ENCODE results near the gene GRK5.

GRK5 gene

GRCh38 chr10:119470920-119471702, 263.7 kb downstream of the GRK5 start:
- Histone ChIP-seq H3K9ac (no peak overlapping the region), H3K27me3 (ENCODE audit: control insufficient read depth, insufficient read depth, low read length) (no peaks in the 10 kb centered on the region), H3K4me2 (ENCODE audit: low read length) (no peak overlapping the region), H3K4me1 (no peaks in the 10 kb centered on the region), H2AFZ (no peak overlapping the region), H3K9me3 (ENCODE audit: control insufficient read depth, low read length) (no peaks in the 10 kb centered on the region), H3K27ac (no peak overlapping the region), H3K79me2 (no peaks in the 10 kb centered on the region), H3K4me3 (ENCODE audit: low read depth, low read length) (no peak overlapping the region), H3K36me3 (ENCODE audit: control insufficient read depth, insufficient read depth, low read length) (no peaks in the 10 kb centered on the region)
- no peak for TF ChIP-seq CTCF (IDR thresholded peaks at IDR 0.05)

- no peak overlapping the region for H3K27ac ChIP-seq
- H3K9ac ChIP-seq = no peak overlapping the region
- H3K4me1 ChIP-seq = no peaks in the 10 kb centered on the region
- no peak overlapping the region for H2AFZ ChIP-seq
- H3K27me3 ChIP-seq (ENCODE audit: control insufficient read depth, insufficient read depth, low read length) = no peaks in the 10 kb centered on the region
- H3K79me2 ChIP-seq = no peaks in the 10 kb centered on the region
- no peaks in the 10 kb centered on the region for H3K9me3 ChIP-seq (ENCODE audit: control insufficient read depth, low read length)
- H3K4me3 ChIP-seq (ENCODE audit: low read depth, low read length) = no peak overlapping the region
- no peaks in the 10 kb centered on the region for H3K36me3 ChIP-seq (ENCODE audit: control insufficient read depth, insufficient read depth, low read length)
- H3K4me2 ChIP-seq (ENCODE audit: low read length) = no peak overlapping the region
- no peak for TF ChIP-seq CTCF (IDR thresholded peaks at IDR 0.05)
Observed at GRCh38 chr10:119473771-119474170, 266.4 kb downstream of the GRK5 start.

- Histone ChIP-seq H3K27ac (no peak overlapping the region), H3K4me1 (no peaks in the 10 kb centered on the region), H3K27me3 (ENCODE audit: control insufficient read depth, insufficient read depth, low read length) (no peaks in the 10 kb centered on the region), H3K9ac (no peak overlapping the region), H3K79me2 (no peaks in the 10 kb centered on the region), H3K4me3 (ENCODE audit: low read depth, low read length) (no peak overlapping the region), H3K36me3 (ENCODE audit: control insufficient read depth, insufficient read depth, low read length) (no peaks in the 10 kb centered on the region), H3K4me2 (ENCODE audit: low read length) (no peak overlapping the region), H3K9me3 (ENCODE audit: control insufficient read depth, low read length) (no peaks in the 10 kb centered on the region), H2AFZ (no peak overlapping the region)
- TF ChIP-seq CTCF (IDR thresholded peaks at IDR 0.05) = no peak
Observed at GRCh38 chr10:119474606-119475005, 267.2 kb downstream of the GRK5 start.

GRCh38 chr10:119477444-119477843, 270.1 kb downstream of the GRK5 start:
- no peak overlapping the region for H3K4me3 ChIP-seq (ENCODE audit: low read depth, low read length)
- no peak overlapping the region for H3K27ac ChIP-seq
- no peaks in the 10 kb centered on the region for H3K4me1 ChIP-seq
- no peak overlapping the region for H3K4me2 ChIP-seq (ENCODE audit: low read length)
- H3K27me3 ChIP-seq (ENCODE audit: control insufficient read depth, insufficient read depth, low read length) = no peaks in the 10 kb centered on the region
- TF ChIP-seq CTCF (IDR thresholded peaks at IDR 0.05) = no peak
- no peak overlapping the region for H2AFZ ChIP-seq
- no peaks in the 10 kb centered on the region for H3K9me3 ChIP-seq (ENCODE audit: control insufficient read depth, low read length)
- no peaks in the 10 kb centered on the region for H3K36me3 ChIP-seq (ENCODE audit: control insufficient read depth, insufficient read depth, low read length)
- no peaks in the 10 kb centered on the region for H3K79me2 ChIP-seq
- no peak overlapping the region for H3K9ac ChIP-seq
